Right lung (tissue), 5 donors: ENCODE results near the gene TOGARAM1. TPM values are rescaled to one million over a fixed set of nuclear protein-coding genes. Genes with fewer than 3 reads are reported as not detected.
A peak's percentile ranks its signal among the peaks of the same experiment; 100 is the strongest.

Experiments
- DNase-seq, 2 donors: peaks; one replicate each; pipeline ENCODE4 v3.0.0-alpha.2; 2013
- polyA plus RNA-seq, 5 donors: library from polyadenylated mRNA; unstranded; fragments of 120-200 nt; gene quantifications; one replicate each; pipeline versions ENCODE4 v1.2.1 to v1.2.3, GENCODE V29; 2013; ENCODE audit warnings: inconsistent platforms in 1 of 5, low replicate concordance in 1 of 5; ENCODE audit not compliant: insufficient read length in 5 of 5, insufficient read depth in 1 of 5

The TOGARAM1 gene
- polyA plus RNA-seq, 5 donors, result 27.2 to 45.7 (median 37.8) TPM

DNA sequence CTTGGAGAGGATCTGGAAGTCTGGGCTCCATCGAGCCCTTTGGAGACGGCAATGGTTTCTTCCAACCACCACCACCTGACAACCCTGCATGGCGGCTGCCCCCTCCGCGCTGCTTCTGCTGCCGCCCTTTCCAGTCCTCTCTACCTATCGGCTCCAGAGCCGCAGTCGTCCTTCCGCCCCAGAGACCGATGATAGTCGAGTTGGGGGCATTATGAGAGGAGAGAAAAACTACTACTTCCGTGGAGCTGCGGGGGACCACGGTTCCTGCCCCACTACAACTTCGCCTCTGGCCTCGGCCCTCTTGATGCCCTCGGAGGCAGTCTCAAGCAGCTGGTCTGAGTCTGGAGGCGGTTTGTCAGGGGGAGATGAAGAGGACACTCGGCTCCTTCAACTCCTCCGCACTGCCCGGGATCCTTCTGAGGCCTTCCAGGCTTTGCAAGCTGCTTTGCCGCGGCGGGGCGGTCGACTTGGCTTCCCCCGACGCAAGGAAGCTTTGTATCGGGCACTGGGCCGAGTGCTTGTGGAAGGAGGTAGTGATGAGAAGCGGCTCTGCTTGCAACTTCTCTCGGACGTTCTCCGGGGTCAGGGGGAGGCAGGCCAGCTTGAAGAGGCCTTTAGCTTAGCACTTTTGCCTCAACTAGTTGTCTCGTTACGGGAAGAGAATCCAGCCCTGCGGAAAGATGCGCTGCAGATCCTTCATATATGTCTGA is 499 bp downstream of the TOGARAM1 start:
- no peak for DNase-seq

DNA sequence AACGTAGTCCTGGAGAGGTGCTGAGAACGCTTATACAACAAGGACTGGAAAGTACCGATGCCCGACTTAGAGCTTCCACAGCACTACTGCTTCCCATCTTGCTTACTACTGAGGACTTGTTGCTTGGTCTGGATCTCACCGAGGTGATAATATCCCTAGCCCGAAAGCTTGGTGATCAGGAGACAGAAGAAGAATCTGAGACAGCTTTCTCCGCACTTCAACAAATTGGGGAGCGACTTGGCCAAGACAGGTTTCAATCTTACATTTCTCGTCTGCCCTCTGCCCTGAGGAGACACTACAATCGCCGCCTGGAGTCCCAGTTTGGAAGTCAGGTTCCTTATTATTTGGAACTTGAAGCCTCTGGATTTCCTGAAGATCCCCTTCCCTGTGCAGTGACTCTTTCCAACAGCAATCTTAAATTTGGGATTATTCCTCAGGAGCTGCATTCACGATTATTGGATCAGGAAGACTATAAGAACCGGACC is 1.1 kb downstream of the TOGARAM1 start:
- no peak for DNase-seq

DNA sequence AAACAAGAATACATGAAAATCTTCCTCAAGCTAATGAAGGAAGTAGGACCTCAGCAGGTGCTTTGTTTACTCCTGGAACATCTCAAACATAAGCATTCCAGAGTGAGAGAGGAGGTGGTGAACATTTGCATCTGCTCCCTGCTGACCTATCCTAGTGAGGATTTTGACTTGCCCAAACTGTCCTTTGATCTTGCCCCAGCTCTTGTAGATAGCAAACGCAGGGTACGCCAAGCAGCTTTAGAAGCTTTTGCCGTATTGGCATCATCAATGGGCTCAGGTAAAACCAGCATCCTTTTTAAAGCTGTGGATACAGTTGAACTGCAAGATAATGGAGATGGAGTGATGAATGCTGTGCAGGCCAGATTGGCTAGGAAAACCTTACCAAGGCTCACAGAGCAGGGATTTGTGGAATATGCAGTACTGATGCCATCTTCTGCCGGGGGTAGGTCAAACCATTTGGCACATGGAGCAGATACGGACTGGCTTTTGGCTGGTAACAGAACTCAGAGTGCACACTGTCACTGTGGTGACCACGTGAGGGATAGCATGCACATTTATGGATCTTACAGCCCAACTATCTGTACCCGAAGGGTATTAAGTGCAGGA is 1.9 kb downstream of the TOGARAM1 start:
- DNase-seq, result no peak

DNA sequence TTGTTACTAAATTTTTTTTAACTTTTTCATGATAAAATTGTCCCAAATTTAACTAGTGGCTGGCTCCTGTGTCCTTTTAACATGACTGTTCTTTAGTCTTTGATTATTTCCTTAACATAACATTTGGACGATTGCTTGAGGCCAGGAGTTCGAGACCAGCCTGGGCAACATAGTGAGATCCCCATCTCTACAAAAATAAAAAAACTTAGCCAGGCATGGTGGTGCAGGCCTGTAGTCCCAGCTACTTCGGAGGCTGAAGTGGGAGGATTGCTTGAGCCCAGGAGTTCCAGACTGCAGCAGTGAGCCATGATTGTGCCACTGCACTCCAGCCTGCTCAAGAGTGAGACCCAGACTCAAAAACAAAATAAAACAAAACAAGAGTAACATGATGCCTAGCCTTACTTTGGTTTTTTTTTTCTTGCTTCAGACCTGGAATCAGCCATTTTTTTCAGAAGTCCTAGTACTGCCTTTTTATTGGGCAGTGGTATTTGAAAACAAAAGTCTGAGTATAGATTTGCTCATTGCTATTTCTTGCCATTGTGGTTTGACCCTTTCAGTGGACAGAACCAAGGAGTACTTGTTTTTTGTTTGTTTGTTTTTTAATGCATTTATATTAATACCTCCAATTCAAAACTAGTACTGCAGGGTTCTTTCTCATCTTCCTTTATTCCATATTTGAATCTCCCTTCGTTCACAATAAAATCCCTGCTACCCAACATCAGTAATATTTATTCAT is 4.8 kb downstream of the TOGARAM1 start:
- no peak for DNase-seq

DNA sequence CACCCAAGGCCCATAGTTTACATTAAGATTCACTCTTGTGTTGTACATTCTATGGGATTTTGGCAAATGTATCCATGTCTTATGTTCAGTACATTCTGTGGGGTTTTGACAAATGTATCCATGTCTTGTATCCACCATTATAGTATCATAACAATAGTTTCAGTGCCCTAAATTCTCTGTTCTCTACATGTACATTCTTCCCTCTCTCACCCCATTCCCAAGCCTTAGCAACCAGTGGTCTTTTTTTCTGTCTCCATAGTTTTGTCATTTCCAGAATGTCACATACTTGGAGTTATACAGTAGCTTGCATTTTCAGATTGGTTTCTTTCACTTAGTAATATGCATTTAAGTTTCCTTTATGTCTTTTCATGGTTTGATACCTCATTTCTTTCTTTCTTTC is 6.7 kb downstream of the TOGARAM1 start:
- no peak for DNase-seq

DNA sequence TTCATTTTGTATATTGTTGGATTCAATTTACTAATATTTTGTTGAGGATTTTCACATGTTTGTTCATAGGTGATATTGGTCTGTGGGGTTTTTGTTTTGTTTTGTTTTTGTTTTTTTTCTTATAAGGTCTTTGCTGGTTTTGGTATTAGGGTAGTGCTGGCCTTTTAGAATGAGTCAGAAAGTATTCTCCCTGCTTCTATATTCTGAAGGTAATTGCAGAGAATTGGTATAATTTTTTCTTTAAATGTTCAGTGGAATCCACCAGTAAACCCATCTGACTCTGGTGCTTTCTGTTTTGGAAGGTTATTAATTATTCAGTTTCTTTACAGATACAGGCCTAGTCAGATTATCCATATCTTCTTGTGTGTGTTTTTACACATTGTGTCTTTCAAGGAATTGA is 8.9 kb downstream of the TOGARAM1 start:
- DNase-seq, result no peak

DNA sequence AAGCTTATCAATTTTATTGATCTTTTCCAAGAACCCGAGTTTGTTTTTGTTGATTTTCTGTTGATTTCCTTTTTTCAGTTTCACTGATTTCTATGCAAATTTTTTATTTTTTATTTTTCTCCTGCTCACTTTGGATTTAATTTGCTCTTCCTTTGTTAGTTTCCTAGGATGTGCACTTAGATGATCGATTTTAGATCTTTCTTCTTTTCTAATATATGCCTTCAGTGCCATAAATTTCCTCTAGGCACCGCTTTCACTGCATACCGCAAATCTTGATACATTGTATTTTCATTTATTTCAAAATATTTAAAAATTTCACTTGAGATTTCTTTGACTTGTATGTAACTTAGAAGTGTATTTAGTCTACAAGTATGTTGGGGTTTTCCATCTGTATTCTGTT is 9.5 kb downstream of the TOGARAM1 start:
- no peak for DNase-seq

DNA sequence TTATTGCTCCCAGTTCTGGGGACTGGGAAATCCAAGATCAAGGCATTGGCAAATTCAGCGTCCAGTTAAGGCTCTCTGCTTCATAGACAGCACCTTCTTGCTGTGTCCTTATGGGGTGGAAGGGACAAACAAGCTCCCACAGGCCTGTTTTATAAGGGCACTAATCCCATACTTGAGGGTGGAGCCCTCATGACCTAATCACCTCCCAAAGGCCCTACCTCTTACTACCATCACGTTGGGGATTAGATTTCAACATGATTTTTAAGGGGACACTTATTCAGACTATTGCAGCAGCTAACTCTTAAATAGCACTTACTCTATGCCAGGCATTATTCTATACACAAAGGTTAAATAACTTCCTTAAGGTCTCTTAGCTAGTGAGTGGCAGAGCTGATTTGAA is 17.3 kb downstream of the TOGARAM1 start:
- DNase-seq, result no peak

DNA sequence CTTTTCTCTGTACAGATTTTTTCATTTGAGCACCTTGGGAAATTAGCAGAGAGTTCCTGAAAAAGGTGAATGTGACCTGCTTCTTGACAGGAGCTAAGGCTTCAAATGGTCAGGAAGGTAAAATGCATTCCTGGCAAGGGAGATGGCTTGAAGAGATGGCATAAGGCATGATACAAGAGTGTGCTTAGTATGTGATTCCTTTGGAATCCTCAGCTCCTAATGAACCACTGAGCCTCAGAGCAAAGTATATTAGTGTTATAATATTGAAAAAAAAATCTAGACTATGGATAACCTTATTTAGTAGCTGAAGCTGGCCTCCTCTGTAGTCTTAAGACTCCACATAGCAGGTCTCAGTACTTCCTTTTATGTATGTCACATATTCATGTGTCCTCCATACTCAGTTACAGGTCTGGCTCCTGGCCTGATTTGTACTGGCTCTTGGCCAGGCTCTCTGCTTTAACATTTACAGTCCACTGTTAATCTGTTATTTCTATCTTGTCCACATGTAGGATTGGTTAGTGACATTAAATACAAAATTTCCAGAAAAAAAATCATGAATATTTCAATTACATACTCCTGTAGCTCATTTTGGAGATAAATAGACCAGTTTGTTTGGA is 17.9 kb downstream of the TOGARAM1 start:
- peak in 1 of 2 donors; percentile 28 for DNase-seq

DNA sequence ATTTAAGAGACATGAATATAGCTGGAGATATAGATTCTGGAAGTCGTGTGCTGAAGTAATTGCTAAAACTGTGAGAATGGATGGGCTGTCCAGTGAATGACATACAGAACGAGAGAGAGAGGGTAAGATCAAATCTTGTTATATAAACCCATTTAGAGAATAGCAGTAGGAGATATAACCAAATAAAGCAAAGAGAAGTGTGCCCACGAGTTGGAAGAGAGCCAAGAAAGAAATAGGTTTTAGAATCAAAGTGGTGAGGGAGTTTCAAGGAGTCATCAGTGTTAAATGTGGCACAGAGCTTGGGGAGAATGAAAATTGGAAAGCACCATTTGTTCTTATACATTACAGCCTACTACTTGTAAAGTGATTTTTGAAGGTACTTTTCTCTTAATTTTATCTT is 19.2 kb downstream of the TOGARAM1 start:
- no peak for DNase-seq

DNA sequence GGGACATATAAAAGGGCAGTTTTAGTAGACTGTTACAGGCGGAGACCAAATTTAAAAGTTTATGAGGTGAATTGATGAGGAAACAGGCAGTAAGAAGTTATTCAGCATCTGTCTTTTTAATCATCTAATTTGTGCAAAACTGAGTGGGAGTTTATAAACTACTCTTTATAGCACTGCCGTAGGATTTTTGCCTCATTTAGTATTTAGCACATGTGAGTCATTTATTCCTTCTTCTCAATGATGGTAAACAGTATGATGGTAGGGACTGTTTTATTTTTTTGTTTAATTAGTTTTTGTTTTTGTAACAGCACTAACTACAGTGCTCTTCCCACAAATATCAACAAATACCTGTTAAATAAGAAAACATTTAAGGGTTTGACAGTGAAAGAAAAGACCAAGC is 20.6 kb downstream of the TOGARAM1 start:
- no peak for DNase-seq

DNA sequence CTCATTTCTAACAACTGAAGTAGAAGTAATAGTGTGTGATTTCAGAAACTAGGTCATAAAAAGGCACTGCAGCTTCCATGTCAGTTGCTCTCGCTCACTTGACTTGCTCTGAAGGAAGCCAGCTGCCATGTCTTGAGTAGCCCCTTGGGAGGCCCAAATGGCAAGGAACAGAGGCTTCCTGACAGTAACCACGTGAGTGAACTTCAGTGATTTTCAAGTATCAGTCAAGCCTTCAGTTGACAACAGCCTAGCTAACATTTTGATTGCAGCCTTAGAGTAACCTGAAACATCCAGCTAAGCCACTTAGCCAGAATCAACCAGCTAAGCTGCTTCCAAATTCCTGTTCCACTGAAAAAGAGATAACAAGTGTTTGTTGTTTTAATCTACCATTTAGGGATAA is 26.7 kb downstream of the TOGARAM1 start:
- peak; percentile 25 to 32 for DNase-seq

DNA sequence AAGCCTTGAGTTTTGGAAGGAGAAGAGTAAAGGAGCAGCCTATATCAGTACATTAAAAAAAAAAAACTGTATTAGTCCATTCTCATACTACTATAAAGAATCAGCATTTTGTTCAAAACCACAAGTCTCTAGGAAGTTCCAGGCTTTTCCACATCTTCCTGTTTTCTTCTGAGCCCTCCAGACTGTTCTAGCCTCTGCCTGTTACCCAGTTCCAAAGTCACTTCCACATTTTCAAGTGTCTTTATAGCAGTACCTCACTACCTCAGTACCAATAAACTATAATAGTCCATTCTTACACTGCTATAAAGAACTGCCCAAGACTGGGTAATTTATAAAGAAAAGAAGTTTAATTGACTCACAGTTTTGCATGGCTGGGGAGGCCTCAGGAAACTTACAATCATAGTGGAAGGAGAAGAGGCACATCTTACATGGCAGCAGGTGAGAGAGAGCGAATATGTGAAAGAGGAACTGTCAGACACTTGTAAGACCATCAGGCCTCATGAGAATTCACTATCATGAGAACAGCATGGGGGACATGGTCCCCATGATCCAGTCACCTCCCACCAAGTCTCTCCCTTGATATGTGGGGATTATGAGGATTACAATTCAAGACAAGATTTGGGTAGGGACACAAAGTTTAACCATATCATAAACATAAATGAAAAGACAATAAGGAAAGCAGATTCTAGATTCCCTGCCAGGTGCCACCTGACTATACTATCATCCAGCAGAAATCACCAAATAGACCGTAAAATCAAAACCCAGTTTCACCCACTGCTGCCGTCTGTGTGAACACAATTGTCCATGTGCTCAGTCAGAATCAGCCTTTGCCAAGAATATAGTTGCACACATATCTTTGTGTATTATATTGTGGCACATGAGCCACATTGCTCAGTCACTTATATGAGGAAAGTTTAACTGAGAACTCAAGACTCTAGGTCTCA is 27.8 kb downstream of the TOGARAM1 start:
- DNase-seq, result no peak

DNA sequence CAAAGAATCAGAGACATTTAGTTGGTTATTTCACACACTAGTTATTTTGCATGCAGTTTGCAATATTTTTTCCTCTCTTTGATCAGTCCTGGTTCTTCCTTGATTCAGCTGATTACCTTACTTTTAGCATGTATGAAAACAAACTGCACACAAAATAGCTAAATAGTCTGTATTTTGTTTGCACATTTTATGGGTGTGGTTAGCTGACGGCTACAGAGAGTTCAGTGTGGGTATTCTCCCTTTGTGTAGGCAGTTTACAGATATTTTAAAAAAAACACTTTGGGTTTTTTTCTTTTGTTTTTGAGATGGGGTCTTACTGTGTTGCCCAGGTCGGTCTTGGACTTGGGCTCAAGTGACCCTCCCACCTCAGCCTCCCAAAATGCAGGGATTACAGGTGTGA is 28.5 kb downstream of the TOGARAM1 start:
- no peak for DNase-seq

DNA sequence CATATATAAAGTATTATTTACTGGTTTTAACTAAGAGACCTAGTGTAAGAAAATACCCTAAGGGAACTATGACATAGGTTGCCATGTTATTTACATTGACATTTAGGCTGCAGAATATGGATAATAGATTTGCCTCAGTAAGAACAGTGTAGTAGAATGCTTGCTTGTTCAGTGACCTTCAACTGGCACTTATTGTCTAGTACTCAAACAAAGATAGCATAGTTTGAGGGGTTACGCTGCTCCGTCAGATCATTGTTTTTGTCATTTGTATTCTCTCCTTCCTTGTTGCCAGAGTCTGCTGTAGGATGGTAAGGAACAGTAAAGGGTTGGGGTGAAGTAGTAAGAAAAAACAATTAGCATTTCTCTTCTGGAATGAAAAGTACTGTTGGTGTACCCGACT is 33.2 kb downstream of the TOGARAM1 start:
- DNase-seq, result no peak

DNA sequence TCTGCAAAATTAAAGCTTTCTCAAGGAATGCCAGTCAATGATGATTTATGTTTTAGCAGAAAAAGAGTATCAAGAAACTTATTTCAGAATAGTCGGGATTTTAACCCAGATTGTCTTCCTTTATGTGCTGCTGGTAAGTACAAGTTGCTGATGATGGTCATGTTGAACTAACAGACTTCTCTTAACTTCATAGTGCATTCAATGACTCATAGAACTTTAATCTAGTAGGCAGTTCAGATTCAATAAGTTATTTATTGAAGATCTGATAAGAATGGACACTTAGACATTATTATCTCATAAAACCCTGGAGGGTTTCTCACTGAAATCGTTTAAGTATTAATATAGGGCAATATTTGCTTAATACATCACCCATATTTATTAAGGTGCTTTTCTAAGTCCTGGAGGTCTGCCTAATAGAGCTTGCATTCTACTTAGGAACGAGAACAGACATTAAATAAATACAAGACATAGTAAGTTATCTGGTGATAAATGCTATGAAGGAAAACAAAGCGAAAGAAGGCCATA is 33.8 kb downstream of the TOGARAM1 start:
- DNase-seq, result no peak

DNA sequence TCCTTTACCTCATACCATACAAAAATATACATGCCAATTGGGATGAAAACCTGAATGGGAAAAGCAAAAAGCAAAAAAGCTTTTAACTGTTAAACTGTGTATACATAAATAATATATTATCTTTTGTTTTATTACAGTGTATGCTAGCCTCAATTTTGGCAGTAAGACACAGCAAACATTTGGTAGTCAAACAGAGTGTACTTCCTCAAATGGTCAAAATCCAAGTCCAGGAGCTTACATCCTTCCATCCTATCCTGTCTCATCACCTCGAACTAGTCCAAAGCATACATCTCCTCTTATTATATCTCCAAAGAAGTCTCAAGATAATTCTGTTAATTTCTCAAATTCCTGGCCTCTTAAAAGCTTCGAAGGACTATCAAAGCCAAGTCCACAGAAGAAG is 41.9 kb downstream of the TOGARAM1 start:
- no peak for DNase-seq

DNA sequence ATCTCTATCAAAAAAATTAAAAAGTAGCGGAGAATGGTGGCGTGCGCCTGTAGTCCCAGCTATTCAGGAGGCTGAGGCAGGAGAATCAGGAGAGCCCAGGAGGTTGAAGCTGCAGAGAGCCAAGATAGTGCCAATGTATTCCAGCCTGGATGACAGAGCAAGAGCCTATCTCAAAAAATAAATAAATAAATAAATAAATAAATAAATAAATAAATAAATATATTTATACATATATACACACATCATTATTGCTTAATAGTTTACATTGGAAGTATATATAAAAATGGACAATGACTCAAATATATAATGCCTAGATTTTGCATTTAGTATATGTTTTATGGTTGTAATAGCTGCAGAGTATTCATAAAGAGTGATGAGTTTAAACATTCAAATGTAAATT is 53.1 kb downstream of the TOGARAM1 start:
- no peak for DNase-seq

DNA sequence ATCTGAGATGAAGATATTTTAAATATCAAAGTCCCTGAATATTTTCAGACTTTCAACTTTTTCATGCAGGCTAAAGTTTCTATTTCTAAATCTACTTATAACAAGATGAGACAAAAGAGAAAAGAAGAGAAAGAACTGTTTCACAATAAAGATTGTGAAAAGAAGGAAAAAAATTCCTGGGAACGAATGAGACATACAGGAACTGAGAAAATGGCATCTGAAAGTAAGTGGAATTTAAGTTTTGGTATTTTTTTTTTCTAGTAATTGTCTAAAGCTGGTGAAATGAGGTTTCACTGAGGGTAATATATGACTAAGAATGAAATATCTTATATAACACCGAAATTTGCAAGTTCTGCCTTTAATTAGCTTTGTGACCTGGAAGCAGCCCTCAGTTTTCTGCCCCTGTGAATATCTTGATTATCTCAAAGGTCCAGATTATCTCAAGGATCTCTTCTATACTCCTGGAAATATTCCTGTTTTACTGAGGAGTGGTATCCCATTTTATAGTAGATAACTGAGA is 66.2 kb downstream of the TOGARAM1 start:
- no peak for DNase-seq

DNA sequence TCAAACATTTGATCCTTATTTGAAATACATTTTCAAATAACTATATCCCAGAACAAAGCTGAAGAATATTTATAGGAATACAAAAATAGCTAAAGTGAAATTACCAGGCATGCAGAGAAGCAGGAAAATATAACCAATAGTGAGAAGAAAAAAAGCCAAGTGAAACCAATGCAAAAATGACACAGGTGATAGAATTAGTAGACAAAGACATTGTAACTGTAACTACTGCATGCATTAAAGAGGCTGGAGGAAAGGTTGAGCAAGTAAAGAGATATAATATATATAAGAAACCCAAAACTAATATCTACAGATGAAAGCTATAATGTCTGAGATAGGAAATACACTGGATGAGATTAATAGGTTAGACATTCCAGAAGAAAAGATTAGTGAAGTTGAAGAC is 72.7 kb downstream of the TOGARAM1 start:
- DNase-seq, result no peak

DNA sequence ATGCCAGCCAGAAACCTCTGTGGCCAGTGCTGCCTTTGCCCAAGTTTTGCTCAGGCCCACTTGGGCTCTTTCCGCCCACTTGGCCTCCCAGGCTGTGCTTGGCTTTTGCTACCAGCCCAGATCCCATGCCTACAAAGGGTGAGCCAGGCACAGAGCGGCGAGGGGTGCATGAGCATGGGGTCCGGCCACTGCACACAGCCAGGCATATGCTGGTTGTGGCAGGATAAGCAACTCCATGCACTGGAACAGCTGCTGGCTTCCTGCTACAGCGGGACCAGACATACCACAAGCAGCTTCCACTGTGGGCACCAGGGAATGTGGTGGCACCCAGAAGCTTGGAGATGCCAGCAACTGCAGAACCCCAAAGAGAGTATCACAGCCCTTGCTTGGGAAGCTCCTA is 76.3 kb downstream of the TOGARAM1 start:
- no peak for DNase-seq
